ENCODE measurements around the gene YPEL4.

YPEL4 gene

DNA sequence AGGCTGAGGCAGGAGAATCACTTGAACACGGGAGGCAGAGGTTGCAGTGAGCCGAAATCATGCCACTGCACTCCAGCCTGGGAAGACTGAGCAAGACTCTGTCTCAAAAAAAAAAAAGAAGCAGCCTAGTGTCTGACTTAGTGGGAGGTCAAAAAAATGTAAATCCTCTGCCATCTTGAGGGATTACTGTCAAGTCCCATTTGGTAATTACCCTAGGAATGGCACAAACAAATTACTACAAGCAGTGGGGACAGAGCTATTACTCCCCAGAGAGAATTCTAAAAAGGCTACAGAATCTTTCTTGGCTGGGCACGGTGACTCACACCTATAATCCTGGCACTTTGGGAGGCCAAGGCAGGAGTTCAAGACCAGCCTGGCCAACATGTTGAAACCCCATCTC lies 48.4 kb downstream of the YPEL4 start:
- peaks cover 2 to 10% of the 10 kb centered on the region in 2 donors for H3K4me1 Mint-ChIP-seq
- no peak for ATAC-seq (replicated peaks)

DNA sequence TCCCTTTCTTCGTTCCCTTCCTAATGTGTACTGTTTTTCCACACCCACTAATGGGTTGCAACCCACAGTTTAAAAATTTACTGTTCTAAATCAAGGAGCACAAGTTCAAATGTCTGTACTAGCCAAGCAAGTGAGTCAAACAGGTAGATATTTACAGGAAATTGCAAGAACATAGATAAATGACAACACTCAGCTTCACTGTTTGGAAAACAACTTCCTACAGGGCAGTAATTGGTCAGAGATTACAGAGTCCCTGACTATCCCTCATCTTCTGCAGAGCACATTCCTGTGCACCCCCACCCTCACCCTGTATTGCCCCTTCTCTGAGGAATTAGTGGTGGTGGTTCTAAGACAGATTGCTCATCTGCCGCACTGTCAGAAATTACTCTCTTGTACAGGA lies 50.3 kb downstream of the YPEL4 start:
- H3K27ac Mint-ChIP-seq: no peak overlapping the region
- ATAC-seq (replicated peaks) (no peak), DNase-seq (no peak)
- no peaks in the 10 kb centered on the region for H3K36me3 Mint-ChIP-seq
- H3K27me3 Mint-ChIP-seq: peaks cover 40 to 44% of the 10 kb centered on the region in 2 donors
- H3K9me3 Mint-ChIP-seq: no peaks in the 10 kb centered on the region
- H3K4me3 Mint-ChIP-seq: no peak overlapping the region
- H3K4me1 Mint-ChIP-seq: peaks cover 2 to 10% of the 10 kb centered on the region in 2 donors

More for the DNA sequence above, 48.4 kb downstream of the YPEL4 start:
- no peak overlapping the region for H3K4me3 Mint-ChIP-seq
- H3K27me3 Mint-ChIP-seq: peaks cover 33 to 38% of the 10 kb centered on the region in 2 donors
- DNase-seq: no peak
- H3K9me3 Mint-ChIP-seq: no peaks in the 10 kb centered on the region
- H3K36me3 Mint-ChIP-seq: no peaks in the 10 kb centered on the region
- H3K27ac Mint-ChIP-seq: no peak overlapping the region

DNA sequence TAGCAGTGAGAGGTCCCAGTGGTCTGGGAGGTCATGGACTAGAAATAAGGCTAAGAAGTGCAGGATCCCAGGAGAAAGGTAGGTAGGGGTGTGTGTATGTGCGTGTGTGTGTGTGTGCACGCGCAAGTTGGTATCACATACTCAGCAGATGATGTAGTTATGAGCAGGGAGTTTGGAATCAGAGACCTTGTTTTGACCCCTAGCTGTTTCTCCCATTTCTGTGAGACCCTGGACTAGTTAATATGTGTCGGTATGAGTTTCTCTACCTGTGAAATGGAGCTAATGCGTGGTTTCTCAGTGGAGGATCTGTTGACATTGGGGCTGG lies 50.9 kb downstream of the YPEL4 start:
- no peaks in the 10 kb centered on the region for H3K36me3 Mint-ChIP-seq
- H3K4me1 Mint-ChIP-seq: peaks cover 2 to 10% of the 10 kb centered on the region in 2 donors
- H3K4me3 Mint-ChIP-seq: no peak overlapping the region
- peaks cover 46 to 49% of the 10 kb centered on the region in 2 donors for H3K27me3 Mint-ChIP-seq
- DNase-seq: no peak
- ATAC-seq (replicated peaks): no peak
- H3K9me3 Mint-ChIP-seq: no peaks in the 10 kb centered on the region
- H3K27ac Mint-ChIP-seq: no peak overlapping the region

GRCh38 chr11:57597916-57598830 lies 51.5 kb downstream of the YPEL4 start:
- Mint-ChIP-seq H3K27ac (no peak overlapping the region), H3K27me3 (peaks cover 46 to 51% of the 10 kb centered on the region in 2 donors), H3K36me3 (no peaks in the 10 kb centered on the region), H3K9me3 (no peaks in the 10 kb centered on the region), H3K4me1 (peaks cover 2 to 10% of the 10 kb centered on the region in 2 donors), H3K4me3 (peak overlapping the region in 1 of 2 donors; percentile 14)
- no peak for ATAC-seq (replicated peaks)
- no peak for DNase-seq

- Mint-ChIP-seq H3K4me3 (peak within 1 kb of the TSS in 1 of 2 donors; percentile 14), H3K27me3 (peaks cover 50 to 51% of the 10 kb centered on the region in 2 donors), H3K27ac (no peak within 1 kb of the TSS), H3K4me1 (peaks cover 2 to 10% of the 10 kb centered on the region in 2 donors), H3K9me3 (no peaks in the 10 kb centered on the region), H3K36me3 (no peaks in the 10 kb centered on the region)
- ATAC-seq (replicated peaks) (no peak), DNase-seq (no peak)
Measured at GRCh38 chr11:57597461-57597915, 52.2 kb downstream of the YPEL4 start, which contains the start of gene SERPING1. SERPING1 (plus strand) TSS chr11:57597685; CDS start chr11:57598271, 586 bp downstream.

DNA sequence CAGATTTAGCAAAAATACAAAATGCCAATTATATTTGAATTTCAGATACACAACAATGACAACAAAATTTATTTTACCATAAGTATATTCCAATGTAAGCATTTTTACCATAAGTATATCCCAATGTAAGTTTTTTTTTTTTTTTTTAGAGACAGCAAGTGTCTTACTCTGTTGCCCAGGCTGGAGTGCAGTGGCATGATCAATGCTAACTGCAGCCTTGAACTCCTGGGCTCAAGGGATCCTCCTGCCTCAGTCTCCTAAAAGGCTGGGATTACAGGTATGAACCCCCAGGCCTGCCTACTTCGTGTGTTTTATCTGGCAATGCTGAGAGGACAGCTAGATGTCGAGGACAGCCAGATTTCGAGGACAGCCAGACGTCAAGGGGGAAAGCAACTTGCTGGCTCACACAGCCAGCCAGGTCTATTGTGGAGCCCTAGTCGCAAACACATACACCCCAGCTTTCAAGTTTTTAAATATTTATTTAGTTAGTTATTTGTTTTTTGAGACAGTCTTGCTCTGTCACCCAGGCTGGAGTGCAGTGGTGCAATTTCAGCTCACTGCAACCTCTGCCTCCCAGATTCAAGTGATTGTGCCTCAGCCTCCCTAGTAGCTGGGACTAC lies 53.3 kb downstream of the YPEL4 start:
- H3K4me1 Mint-ChIP-seq: peaks cover 2 to 10% of the 10 kb centered on the region in 2 donors
- no peaks in the 10 kb centered on the region for H3K36me3 Mint-ChIP-seq
- no peaks in the 10 kb centered on the region for H3K9me3 Mint-ChIP-seq
- peaks cover 50 to 51% of the 10 kb centered on the region in 2 donors for H3K27me3 Mint-ChIP-seq
- no peak for ATAC-seq (replicated peaks)
- DNase-seq: no peak
- no peak overlapping the region for H3K27ac Mint-ChIP-seq
- no peak overlapping the region for H3K4me3 Mint-ChIP-seq
